Activated CD8-positive, alpha-beta memory T cell treated with anti-CD3 and anti-CD28 coated beads, Interleukin-2, amount 10 ng/mL, durations not matched to agents 7 days and 5 days (primary cell): ENCODE results near the gene OR6S1. TPM values are rescaled to one million over a fixed set of nuclear protein-coding genes. Genes with fewer than 3 reads are reported as not detected.
"Not testable (repeated sequence)": the region's sequence is repeated elsewhere in the genome, so short reads cannot be mapped to it uniquely, and the experiment has no call there.

ENCODE experiments used
- ATAC-seq: fragments of 150-1000 bp; cut with Tn5 transposase; one replicate; pipeline ENCODE4 v1.10.0; 2021; ENCODE audit warnings: moderate library complexity
- CTCF ChIA-PET: fragments of 350-600 bp; sonication (Branson Sonifier 250); formaldehyde crosslinking; loops from one replicate; lab custom pipeline; 2021; ENCODE audit warnings: antibody characterized with exemption; lab: Charles Lee
- DNase-seq: peaks from one replicate; pipeline ENCODE4 v3.0.0-alpha.2; 2020
- H3K27ac Mint-ChIP-seq: one replicate; pipeline ENCODE4 v1.8.0; 2021; ENCODE audit warnings: mild to moderate bottlenecking, mixed read lengths
- H3K27me3 Mint-ChIP-seq: one replicate; pipeline ENCODE4 v1.8.0; 2021; ENCODE audit warnings: mixed read lengths
- H3K36me3 Mint-ChIP-seq: one replicate; pipeline ENCODE4 v1.8.0; 2021; ENCODE audit warnings: mild to moderate bottlenecking, mixed read lengths
- H3K4me1 Mint-ChIP-seq: one replicate; pipeline ENCODE4 v1.8.0; 2021; ENCODE audit warnings: mixed read lengths
- H3K4me3 Mint-ChIP-seq: one replicate; pipeline ENCODE4 v1.8.0; 2021; ENCODE audit warnings: mild to moderate bottlenecking, moderate library complexity, mixed read lengths
- H3K9me3 Mint-ChIP-seq: one replicate; pipeline ENCODE4 v1.8.0; 2022; ENCODE audit warnings: low read depth, mixed read lengths
- total RNA-seq, 2 experiments: library from RNA; stranded (reverse); gene quantifications; one replicate each; pipeline ENCODE4 v1.2.3, GENCODE V29; 2021

The OR6S1 gene
- total RNA-seq, 2 experiments from 2014 or later: not detected

DNA sequence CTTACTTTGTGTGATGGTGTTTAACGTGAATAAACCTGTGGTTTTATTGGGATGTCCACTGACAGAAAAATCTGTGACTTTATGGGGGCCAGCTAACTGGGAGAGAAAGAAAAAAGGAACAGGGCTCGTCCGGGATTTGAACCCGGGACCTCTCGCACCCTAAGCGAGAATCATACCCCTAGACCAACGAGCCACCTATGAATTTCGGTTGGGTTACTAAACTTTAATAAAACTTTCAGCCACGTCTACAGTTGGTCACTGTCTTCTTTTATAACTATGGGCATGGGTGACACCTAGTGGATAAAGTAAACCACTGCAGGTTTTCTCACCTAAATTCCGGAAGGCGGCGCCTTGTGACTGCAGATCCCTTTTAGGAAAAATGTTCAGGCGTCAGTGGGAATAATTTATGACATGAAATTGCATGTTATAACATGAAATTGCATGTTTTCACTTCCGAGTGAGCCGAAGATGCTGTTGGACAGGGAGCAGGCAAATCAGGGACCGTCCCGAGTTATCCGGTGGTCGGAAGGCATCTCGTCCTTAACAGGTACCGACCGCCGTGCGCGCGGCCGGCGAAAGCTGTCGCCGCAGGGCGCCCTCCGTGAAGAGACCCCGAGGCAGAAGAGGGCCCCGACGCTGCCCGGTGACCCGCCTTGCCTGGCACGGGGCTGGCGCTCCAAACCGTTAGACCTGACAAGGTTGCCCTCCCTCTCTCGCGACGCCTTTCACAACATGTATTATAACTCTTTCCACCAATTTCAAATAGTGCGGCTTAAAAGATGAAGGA lies 32.1 kb downstream of the OR6S1 start:
- CTCF ChIA-PET: interaction anchor here (0.5 to 6.7 kb wide), 33 partner anchors 9 to 292 kb away, joined by 3 to 89 read pairs (median 4); partner anchors contain the start of genes APEX1, CCNB1IP1, OSGEP and PIP4P1
- H3K9me3 Mint-ChIP-seq: no peaks in the 10 kb centered on the region
- no peaks in the 10 kb centered on the region for H3K36me3 Mint-ChIP-seq
- peak; percentile 5 for ATAC-seq
- peaks cover 10% of the 10 kb centered on the region for H3K4me1 Mint-ChIP-seq
- DNase-seq: peak; percentile 77
- H3K27ac Mint-ChIP-seq: no peak overlapping the region
- no peaks in the 10 kb centered on the region for H3K27me3 Mint-ChIP-seq
- H3K4me3 Mint-ChIP-seq: no peak overlapping the region

DNA sequence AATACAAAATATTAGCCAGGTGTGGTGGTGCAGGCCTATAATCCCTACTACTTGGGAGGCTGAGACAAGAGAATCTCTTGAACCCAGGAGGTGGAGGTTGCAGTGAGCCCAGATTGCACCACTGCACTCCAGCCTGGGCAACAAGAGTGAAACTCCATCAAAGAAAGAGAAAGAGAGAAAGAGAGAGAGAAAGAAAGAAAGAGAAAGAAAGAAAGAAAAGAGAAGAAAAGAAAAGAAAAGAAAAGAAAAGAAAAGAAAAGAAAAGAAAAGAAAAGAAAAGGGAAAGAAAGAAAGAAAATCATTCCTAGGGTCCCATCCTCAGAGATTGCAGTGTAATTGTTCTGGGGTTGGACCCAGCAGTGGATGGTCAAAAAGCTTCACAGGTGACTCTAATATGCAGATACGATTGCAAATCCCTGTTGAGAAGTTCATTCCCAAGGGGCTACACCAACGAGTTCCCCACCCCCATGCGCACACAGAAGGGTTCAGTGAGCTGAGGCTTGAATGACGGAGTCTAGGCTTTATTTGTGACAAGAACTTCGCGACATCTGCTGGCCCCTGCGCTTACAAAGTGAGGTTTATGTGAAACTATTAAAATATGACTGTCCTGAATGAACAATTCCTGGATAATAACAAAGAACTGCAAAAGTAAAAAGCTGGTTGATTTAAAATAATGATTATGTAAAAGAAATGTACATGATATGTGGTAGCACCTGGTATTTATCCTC lies 32.9 kb downstream of the OR6S1 start:
- CTCF ChIA-PET: interaction anchor here (0.5 to 6.7 kb wide), 19 partner anchors 8 to 281 kb away, joined by 3 to 89 read pairs (median 9); partner anchors contain the start of genes APEX1, CCNB1IP1, OSGEP and RNASE11
- no peak for ATAC-seq
- no peaks in the 10 kb centered on the region for H3K27me3 Mint-ChIP-seq
- H3K4me3 Mint-ChIP-seq: no peak overlapping the region
- H3K4me1 Mint-ChIP-seq: peaks cover 10% of the 10 kb centered on the region
- H3K9me3 Mint-ChIP-seq: no peaks in the 10 kb centered on the region
- no peaks in the 10 kb centered on the region for H3K36me3 Mint-ChIP-seq
- no peak for DNase-seq
- no peak overlapping the region for H3K27ac Mint-ChIP-seq

DNA sequence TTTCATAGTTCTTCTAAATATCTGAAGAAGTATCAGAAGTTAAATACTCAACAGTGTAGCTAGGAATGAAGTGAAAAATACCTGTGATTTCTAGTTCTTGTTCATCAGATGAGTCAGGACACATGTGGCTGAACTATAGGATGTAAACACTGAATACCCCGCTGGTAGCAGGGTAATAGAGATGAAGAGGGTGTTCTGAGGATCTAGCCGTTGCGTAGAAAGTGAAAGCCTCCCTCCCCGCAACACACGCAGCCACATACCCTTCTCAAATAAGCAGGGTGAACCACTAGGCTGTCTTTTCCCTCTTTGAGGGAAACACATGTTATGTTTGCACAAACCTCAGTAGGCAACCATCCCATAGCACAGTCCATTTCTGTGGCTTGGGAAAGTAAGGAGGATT lies 33.9 kb downstream of the OR6S1 start:
- H3K4me1 Mint-ChIP-seq: peaks cover 10% of the 10 kb centered on the region
- H3K27me3 Mint-ChIP-seq: no peaks in the 10 kb centered on the region
- H3K9me3 Mint-ChIP-seq: no peaks in the 10 kb centered on the region
- no peaks in the 10 kb centered on the region for H3K36me3 Mint-ChIP-seq
- no peak for ATAC-seq
- CTCF ChIA-PET: interaction anchor here (0.5 to 6.7 kb wide), 8 partner anchors 7 to 280 kb away, joined by 3 to 89 read pairs (median 23); partner anchors contain the start of genes RNASE4 and TEP1
- no peak overlapping the region for H3K4me3 Mint-ChIP-seq
- no peak overlapping the region for H3K27ac Mint-ChIP-seq
- DNase-seq: peak; percentile 58

DNA sequence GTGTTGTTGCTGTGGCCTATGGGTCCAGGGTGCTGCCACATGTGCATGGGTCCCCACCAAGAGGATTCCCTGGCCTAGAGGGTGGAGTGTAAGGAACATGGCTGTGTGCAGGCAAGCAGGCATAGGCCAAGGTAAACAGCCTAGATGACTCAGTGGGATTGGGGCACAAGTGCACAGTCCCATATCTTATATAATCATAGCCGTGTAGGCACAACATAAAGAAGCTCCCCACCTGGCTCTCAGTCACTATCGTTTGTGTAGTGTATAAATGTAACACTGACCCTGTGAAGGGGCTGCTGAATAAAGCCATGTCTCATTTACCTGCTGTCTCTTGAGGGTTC lies 34.6 kb downstream of the OR6S1 start:
- no peak overlapping the region for H3K4me3 Mint-ChIP-seq
- ATAC-seq (no peak), DNase-seq (no peak)
- no peaks in the 10 kb centered on the region for H3K9me3 Mint-ChIP-seq
- H3K4me1 Mint-ChIP-seq: peaks cover 10% of the 10 kb centered on the region
- H3K36me3 Mint-ChIP-seq: no peaks in the 10 kb centered on the region
- CTCF ChIA-PET: interaction anchor here (0.6 to 6.7 kb wide), 6 partner anchors 10 to 280 kb away, joined by 3 to 89 read pairs (median 42); partner anchors contain the start of genes RNASE4 and TEP1
- H3K27ac Mint-ChIP-seq: no peak overlapping the region
- H3K27me3 Mint-ChIP-seq: no peaks in the 10 kb centered on the region

DNA sequence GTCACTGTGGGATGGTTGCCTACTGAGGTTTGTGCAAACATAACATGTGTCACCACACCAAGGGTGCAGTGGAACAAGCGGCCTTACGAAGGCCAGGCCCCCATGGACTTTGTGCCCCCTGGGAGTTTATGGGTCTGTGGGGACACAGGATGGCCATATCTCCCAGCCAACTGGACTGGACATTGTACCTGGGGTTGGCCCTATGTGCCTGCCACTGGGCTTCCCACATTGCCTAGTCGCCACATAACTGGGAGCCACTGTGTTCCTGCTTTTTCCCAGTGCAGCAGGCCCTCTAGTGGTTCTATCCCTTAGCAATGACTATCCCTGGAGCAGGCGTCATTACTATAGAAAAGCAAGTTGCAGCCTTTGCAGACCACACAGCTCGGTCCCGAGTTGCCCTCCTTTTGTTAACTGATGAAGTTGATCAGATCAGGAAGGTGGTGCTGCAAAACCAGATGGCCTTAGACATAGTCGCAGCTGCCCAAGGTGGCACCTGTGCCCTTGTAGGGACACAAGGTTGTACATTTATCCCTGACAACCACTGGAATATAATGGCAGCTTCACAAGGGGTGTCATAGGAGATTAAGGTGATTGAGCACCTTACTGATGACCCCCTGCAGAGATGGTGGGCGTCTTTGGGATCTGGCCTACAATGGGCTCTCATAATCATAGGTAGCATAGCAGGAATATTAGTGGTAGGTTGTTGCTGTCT lies 35.1 kb downstream of the OR6S1 start:
- CTCF ChIA-PET: interaction anchor here (1.1 to 6.7 kb wide), 4 partner anchors 9 to 279 kb away, joined by 4 to 89 read pairs (median 42); partner anchors contain the start of genes RNASE4 and TEP1
- Mint-ChIP-seq H3K27ac (no peak overlapping the region), H3K36me3 (no peaks in the 10 kb centered on the region)

DNA sequence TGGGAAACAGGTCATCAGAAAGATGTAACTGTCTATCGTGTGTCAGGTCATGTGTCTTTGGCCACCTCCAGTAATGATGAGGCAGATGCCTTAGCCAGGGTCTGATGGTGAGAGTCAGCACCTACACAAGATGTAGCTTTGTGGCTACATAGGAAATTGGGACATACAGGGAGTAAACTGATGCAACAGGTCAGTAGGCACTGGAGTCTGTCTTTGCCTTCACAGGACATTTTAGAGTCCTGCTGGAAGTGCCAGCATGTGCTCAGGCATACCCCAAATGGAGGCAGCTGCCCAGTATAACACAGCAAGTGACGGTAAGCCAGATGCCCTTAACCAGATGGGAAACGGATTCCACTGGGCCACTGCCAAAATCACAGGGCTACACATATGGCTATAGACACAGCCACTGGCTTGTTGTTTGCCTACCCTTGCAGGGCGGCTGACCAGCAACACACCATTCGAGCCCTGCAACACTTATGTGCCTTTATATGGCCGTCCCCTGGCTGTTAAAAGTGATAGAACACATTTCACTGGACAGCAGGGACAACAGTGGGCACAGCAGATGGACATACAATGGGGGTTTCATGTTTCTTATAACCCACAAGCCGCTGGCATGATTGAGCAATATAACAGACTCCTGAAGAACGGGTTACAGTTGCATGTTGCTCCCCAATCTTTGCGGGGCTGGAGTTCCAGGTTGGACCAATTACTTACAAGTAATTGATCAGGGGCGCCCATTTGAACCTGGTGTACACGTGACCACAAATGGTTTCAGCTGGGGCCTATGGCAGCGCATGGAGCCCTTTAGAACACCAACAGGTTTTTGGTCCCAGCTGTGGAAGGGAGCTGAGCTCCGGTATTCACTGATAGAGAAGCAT lies 37.4 kb downstream of the OR6S1 start:
- no peaks in the 10 kb centered on the region for H3K27me3 Mint-ChIP-seq
- no peaks in the 10 kb centered on the region for H3K9me3 Mint-ChIP-seq
- no peak overlapping the region for H3K4me3 Mint-ChIP-seq
- H3K4me1 Mint-ChIP-seq: peaks cover 10% of the 10 kb centered on the region
- ATAC-seq: no peak
- CTCF ChIA-PET: interaction anchor here (6.7 kb wide), 1 partner anchor 277 kb away, joined by 89 read pairs; no protein-coding TSS in a partner anchor
- no peaks in the 10 kb centered on the region for H3K36me3 Mint-ChIP-seq
- DNase-seq: no peak
- H3K27ac Mint-ChIP-seq: no peak overlapping the region

More for the DNA sequence above, 35.1 kb downstream of the OR6S1 start:
- ATAC-seq (no peak), DNase-seq (no peak)
- Mint-ChIP-seq H3K9me3 (no peaks in the 10 kb centered on the region), H3K4me3 (no peak overlapping the region), H3K4me1 (peaks cover 10% of the 10 kb centered on the region), H3K27me3 (no peaks in the 10 kb centered on the region)

DNA sequence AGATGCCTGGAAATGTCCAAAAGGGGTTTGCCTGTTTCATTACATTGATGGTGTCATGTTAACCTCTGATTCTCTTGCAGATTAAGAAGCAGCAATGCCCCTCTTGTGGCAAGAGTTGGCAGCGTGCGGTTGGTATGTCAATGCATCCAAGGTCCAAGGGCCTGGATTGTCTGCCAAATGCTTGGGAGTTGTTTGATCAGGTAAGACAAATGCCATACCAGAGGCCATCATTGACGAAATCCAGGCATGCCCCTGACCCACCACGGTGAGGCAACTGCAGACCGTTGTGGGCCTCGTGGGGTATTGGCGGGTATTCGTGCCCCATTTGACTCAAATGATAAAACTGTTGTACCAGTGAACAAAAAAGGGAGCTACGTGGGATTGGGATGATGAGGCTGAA lies 38.9 kb downstream of the OR6S1 start:
- ATAC-seq (no peak), DNase-seq (no peak)
- Mint-ChIP-seq H3K9me3 (no peaks in the 10 kb centered on the region), H3K36me3 (no peaks in the 10 kb centered on the region), H3K4me1 (peaks cover 5% of the 10 kb centered on the region), H3K27ac (no peak overlapping the region), H3K27me3 (no peaks in the 10 kb centered on the region), H3K4me3 (no peak overlapping the region)
- CTCF ChIA-PET: no interaction called here

DNA sequence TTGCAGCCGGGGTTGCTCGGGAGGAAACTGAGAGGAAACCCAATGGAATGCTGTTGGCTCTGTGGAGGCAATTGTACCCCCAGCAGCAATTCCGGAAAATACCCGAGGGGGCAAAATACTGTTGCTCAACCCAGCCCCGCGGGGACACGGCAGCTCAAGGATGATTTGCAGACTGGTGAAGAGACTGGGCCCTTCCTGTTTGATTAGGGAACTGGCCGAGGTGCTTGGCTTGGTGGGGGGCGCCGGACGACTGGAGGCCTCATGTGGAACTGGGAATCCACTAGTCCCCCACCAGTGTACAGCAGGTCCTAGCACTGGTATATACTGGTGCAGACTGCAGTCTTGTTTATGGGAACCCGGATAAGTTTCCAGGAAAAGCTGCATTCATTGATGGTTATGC lies 40.0 kb downstream of the OR6S1 start:
- DNase-seq (no peak), ATAC-seq (no peak)
- H3K36me3 Mint-ChIP-seq: no peaks in the 10 kb centered on the region
- H3K4me3 Mint-ChIP-seq: no peak overlapping the region
- no peaks in the 10 kb centered on the region for H3K4me1 Mint-ChIP-seq
- CTCF ChIA-PET: interaction anchor here (1.9 kb wide), 1 partner anchor 14 kb away, joined by 4 read pairs; the partner anchor contains the start of gene RNASE11
- no peak overlapping the region for H3K27ac Mint-ChIP-seq
- no peaks in the 10 kb centered on the region for H3K9me3 Mint-ChIP-seq
- H3K27me3 Mint-ChIP-seq: no peaks in the 10 kb centered on the region

DNA sequence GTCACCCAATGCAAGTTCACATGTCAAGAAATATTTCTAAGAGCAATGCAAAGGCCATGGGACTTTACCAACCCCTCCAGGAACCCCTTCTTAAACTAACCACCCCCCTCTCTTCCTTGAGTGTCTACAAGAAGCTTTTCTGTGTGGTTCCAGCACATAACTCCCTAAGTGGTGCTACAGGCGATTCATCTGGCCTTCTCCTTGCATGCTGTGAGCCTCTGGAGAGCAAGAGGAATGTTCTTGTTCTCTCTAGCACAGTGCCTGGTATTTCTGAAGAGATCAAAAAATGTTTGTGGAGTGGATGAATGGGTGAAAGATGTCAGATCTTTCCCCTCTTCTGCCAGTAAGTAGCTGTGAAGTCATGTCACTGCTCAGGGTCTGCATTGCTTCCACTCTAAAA lies 44.4 kb downstream of the OR6S1 start:
- no peak overlapping the region for H3K27ac Mint-ChIP-seq
- no peaks in the 10 kb centered on the region for H3K36me3 Mint-ChIP-seq
- CTCF ChIA-PET: interaction anchor here (1.6 to 2.2 kb wide), 4 partner anchors 9 to 23 kb away, joined by 4 to 9 read pairs (median 6); partner anchors contain the start of gene RNASE11
- ATAC-seq: no peak
- H3K4me3 Mint-ChIP-seq: no peak overlapping the region
- peaks cover 14% of the 10 kb centered on the region for H3K27me3 Mint-ChIP-seq
- DNase-seq: no peak
- H3K9me3 Mint-ChIP-seq: no peaks in the 10 kb centered on the region
- H3K4me1 Mint-ChIP-seq: peaks cover 3% of the 10 kb centered on the region

DNA sequence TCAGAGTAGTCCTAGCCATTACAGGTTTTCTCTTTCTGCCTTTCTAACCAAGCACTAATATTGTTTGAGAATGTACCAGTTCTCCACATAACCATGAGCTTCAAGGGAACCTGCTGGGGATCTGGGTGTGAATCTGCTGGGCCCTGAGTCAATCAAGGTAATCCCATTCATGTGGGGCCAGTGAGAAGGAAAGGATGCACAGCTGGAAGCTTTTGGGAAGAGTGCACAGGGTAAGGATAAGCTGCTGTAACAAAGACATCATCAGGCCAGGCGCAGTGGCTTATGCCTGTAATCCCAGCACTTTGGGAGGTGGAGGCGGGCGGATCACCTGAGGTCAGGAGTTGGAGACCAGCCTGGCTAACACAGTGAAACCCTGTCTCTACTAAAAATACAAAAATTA lies 45.8 kb downstream of the OR6S1 start:
- CTCF ChIA-PET: not testable (repeated sequence)
- peaks cover 23% of the 10 kb centered on the region for H3K27me3 Mint-ChIP-seq

DNA sequence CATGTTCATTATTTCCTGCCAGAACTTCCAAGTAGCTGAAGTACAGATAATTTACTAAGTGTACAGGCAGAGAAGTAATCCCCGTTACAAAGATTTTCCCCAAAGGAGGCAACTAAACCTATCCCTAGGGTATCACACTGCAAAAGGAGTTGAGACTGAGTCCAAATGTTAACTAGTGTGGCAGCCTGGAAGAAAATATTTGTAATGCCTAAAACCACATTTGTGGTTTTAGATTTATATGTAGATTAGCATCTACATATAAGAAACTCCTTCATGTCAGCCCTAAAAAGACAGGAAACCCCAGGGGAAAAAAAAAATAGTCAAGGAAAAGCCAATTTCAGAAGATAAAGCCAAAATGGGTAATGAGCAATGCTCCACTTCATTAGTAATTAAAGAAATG lies 48.9 kb downstream of the OR6S1 start:
- peaks cover 25% of the 10 kb centered on the region for H3K27me3 Mint-ChIP-seq
- no peaks in the 10 kb centered on the region for H3K9me3 Mint-ChIP-seq
- no peak overlapping the region for H3K4me3 Mint-ChIP-seq
- peaks cover 2% of the 10 kb centered on the region for H3K36me3 Mint-ChIP-seq
- DNase-seq (no peak), ATAC-seq (no peak)
- no peak overlapping the region for H3K27ac Mint-ChIP-seq
- H3K4me1 Mint-ChIP-seq: peaks cover 7% of the 10 kb centered on the region
- CTCF ChIA-PET: no interaction called here

More for the DNA sequence above, 45.8 kb downstream of the OR6S1 start:
- not testable (repeated sequence) for H3K4me1 Mint-ChIP-seq, H3K27ac Mint-ChIP-seq, ATAC-seq, H3K9me3 Mint-ChIP-seq, DNase-seq, H3K4me3 Mint-ChIP-seq, H3K36me3 Mint-ChIP-seq

DNA sequence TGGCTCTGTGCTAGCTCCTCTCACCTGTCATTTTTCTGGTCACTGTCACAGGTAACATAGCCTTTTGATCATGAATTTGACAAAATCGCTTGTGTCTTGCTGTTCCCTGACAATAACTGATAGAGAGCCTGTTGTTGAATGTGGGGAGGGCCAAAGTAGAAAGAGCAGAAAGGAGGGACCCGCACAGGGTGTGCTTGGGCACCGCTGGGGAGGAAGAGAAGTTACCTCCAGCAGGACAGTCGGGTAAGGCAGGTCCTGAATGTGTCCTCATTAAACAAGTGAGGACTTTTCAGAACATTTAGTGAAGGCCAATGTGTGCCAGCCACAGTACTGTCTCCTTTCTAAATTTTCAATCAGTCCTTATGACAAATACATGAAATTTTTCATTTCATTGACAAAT lies 50.3 kb downstream of the OR6S1 start, which contains the start of gene RNASE12:
RNASE12 (minus strand) TSS at position 142 of the 400 bp plus-strand sequence. CDS start 653 bp downstream, outside the sequence.
- DNase-seq: no peak
- H3K4me3 Mint-ChIP-seq: no peak within 1 kb of the TSS
- CTCF ChIA-PET: no interaction called here
- no peaks in the 10 kb centered on the region for H3K9me3 Mint-ChIP-seq
- peaks cover 3% of the 10 kb centered on the region for H3K36me3 Mint-ChIP-seq
- no peak for ATAC-seq
- peaks cover 14% of the 10 kb centered on the region for H3K4me1 Mint-ChIP-seq
- H3K27me3 Mint-ChIP-seq: peaks cover 25% of the 10 kb centered on the region
- no peak within 1 kb of the TSS for H3K27ac Mint-ChIP-seq
